ENCODE measurements around the gene LGR6. TPM values are rescaled to one million over a fixed set of nuclear protein-coding genes. Genes with fewer than 3 reads are reported as not detected.

The LGR6 gene, protein sequence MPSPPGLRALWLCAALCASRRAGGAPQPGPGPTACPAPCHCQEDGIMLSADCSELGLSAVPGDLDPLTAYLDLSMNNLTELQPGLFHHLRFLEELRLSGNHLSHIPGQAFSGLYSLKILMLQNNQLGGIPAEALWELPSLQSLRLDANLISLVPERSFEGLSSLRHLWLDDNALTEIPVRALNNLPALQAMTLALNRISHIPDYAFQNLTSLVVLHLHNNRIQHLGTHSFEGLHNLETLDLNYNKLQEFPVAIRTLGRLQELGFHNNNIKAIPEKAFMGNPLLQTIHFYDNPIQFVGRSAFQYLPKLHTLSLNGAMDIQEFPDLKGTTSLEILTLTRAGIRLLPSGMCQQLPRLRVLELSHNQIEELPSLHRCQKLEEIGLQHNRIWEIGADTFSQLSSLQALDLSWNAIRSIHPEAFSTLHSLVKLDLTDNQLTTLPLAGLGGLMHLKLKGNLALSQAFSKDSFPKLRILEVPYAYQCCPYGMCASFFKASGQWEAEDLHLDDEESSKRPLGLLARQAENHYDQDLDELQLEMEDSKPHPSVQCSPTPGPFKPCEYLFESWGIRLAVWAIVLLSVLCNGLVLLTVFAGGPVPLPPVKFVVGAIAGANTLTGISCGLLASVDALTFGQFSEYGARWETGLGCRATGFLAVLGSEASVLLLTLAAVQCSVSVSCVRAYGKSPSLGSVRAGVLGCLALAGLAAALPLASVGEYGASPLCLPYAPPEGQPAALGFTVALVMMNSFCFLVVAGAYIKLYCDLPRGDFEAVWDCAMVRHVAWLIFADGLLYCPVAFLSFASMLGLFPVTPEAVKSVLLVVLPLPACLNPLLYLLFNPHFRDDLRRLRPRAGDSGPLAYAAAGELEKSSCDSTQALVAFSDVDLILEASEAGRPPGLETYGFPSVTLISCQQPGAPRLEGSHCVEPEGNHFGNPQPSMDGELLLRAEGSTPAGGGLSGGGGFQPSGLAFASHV
- 0.04 and 0.16 TPM in 2 replicates for total RNA-seq

DNA sequence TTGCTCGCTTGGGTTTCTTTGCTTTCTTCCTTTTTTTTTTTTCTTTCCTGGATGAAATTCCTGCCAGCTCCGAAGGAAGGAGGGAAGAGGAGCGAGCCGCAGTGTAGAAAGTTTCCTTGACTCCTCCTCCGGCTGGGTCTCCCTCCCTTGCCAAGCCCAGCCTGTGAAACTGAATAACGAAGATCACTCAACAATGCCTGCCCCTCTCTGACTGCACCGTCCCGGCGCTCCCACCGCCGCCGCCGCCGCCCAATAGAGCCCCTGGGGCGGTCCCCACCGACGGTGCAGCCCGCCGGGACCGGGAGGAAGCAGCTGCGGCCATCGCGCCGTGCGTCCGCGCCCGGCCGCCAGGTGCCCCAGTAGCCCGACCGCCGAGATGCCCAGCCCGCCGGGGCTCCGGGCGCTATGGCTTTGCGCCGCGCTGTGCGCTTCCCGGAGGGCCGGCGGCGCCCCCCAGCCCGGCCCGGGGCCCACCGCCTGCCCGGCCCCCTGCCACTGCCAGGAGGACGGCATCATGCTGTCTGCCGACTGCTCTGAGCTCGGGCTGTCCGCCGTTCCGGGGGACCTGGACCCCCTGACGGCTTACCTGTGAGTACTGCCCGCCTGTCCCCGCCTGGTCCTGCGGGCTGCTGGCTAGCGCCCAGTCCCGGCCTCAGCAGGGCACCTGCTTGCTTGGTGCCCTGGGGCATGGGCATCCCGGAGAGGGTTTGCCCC is at the start of gene LGR6:
TSS of gene LGR6 (plus strand) at position 186 of the 714 bp plus-strand sequence. CDS start at position 377, 191 bp downstream.

DNA sequence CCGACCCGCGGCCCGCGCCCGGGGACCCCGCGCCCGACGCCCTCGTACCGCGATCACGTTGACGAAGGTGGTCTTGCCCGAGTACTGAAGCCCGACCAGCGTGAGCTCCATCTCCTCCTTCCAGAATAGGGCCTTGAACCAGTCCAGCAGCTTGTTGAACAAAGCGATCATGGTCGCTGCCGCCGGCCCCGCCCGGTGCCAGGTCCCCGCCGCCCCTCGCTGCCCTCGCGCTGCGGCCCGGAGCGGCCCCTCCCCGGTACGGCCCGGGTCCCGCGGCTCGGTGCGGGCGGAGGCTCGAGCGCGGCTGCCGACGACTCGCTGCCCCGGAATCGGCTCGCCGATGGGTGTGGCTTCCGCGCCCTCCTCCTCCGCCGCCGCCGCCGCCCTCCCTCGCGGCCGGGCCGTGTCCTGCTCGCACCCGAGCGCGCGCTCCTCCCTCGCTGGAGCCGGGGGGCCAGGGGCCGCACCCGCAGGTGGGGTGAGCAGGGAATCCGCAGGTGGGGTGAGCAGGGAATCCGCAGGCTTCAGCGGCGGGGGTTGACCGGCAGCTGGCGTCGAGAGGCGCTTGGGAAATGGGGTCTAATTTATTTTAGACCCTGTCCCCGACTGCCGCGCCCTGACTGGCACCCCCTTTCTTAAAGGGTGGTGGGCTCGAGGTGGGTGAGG is 49.1 kb upstream of the LGR6 start, which contains the start of gene ARL8A:
TSS of gene ARL8A (minus strand) at position 336 of the 666 bp plus-strand sequence. CDS start at position 171, 165 bp downstream.

DNA sequence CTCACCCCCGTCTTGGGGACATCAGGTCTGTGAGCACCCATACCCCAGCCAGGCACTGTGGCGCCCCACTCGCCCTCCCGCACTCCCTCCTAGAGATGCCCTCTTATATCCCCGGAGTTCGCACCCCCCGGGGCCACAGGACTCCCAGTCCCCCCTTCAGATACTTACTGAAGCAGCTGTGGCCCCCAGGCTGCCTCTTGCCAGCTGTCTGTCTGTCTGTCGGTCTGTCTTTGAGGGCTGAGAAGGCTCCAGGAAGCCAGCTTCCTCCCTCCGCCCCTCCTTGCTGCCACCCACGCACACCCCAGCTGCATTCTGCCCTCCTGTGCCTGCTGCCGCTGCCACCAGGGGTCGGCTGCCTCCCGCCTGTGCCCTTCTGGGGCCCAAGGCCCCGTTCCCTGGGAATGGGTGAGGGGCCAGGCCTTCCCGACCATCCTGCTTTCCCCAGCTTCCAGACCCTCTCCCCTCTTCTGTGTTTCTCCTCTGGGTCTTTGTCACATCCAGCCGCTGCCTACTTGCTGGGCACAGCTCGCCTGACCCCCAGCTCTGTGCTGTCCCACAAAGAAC is 33.1 kb upstream of the LGR6 start, which contains the start of gene PTPN7:
TSS of gene PTPN7 (minus strand) at position 226 of the 564 bp plus-strand sequence. CDS start 1,200 bp downstream, outside the sequence.

DNA sequence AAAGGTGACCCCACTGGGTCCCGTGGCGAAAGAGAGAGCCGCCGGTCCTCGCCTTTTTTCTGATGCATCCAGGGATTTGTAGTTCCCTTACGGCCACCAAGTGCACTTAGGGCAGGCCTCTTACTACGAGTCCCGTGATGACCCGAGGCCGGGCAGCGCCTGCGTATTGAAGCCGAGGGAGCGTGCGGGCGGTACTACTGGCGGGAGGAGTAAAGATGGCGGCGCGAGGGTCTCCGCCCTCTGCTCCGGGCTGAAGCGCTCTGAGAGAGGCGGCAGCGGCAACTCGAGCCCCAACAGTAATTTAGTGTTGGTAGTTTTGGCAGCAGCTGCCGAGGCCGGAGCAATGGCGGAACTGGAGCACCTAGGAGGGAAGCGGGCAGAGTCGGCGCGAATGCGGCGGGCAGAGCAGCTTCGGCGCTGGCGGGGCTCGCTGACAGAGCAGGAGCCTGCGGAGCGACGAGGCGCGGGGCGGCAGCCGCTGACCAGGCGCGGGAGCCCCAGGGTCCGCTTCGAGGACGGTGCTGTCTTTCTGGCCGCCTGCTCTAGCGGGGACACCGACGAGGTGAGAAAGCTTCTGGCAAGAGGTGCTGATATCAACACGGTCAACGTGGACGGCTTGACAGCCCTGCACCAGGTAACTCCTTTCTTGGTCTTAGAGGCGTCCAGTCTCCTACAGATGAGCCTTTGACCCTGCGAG is 155.1 kb downstream of the LGR6 start, which contains the start of gene PPP1R12B:
TSS of gene PPP1R12B (plus strand) at position 191 of the 697 bp plus-strand sequence. CDS start at position 344, 153 bp downstream.

Other genes starting within 250 kb of the LGR6 start
- 0.08 TPM in 1 of 2 replicates, not detected in the other for gene LMOD1, start 247.3 kb upstream of the LGR6 start, total RNA-seq
- 50.1 and 69.7 TPM in 2 replicates for gene TIMM17A, start 238.3 kb upstream of the LGR6 start, total RNA-seq
- gene RNPEP, start 211.2 kb upstream of the LGR6 start, total RNA-seq: 81.5 and 96.3 TPM in 2 replicates
- 0.62 TPM in 1 of 2 replicates, not detected in the other for gene ELF3, start 183.2 kb upstream of the LGR6 start, total RNA-seq
- gene GPR37L1, start 70.9 kb upstream of the LGR6 start, total RNA-seq: not detected in 2 replicates
- 25.4 and 32.6 TPM in 2 replicates for gene ARL8A, start 49.1 kb upstream of the LGR6 start, total RNA-seq
- not detected in 2 replicates for gene PTPN7, start 33.2 kb upstream of the LGR6 start, total RNA-seq
- 42.3 and 91.0 TPM in 2 replicates for gene UBE2T, start 148.1 kb downstream of the LGR6 start, total RNA-seq
- 3.6 and 5.7 TPM in 2 replicates for gene PPP1R12B, start 154.9 kb downstream of the LGR6 start, total RNA-seq

Data from hair follicular keratinocyte (primary cell).